Activated CD8-positive, alpha-beta memory T cell treated with anti-CD3 and anti-CD28 coated beads, Interleukin-2, amount 50 U/mL, for 48 hours (primary cell): Measurements from ENCODE around the gene TRNP1.

Experiments used
- DNase-seq: peaks from one replicate; pipeline ENCODE4 v3.0.0-alpha.2; 2020

TRNP1 gene

GRCh38 chr1:27031235-27032118 lies 38.0 kb downstream of the TRNP1 start:
- DNase-seq, result no peak

- no peak for DNase-seq
Observed at GRCh38 chr1:27032119-27032461, 38.6 kb downstream of the TRNP1 start.

- no peak for DNase-seq
Observed at GRCh38 chr1:27033043-27033746, 39.7 kb downstream of the TRNP1 start.

GRCh38 chr1:27035344-27035743 lies 41.9 kb downstream of the TRNP1 start:
- no peak for DNase-seq

- no peak for DNase-seq
Observed at GRCh38 chr1:27036718-27037117, 43.2 kb downstream of the TRNP1 start.

GRCh38 chr1:27037518-27037917 lies 44.0 kb downstream of the TRNP1 start:
- no peak for DNase-seq

- DNase-seq, result no peak
Observed at GRCh38 chr1:27038020-27038419, 44.5 kb downstream of the TRNP1 start.

- DNase-seq, result no peak
Observed at GRCh38 chr1:27042670-27043069, 49.2 kb downstream of the TRNP1 start.

- peak; percentile 100 for DNase-seq
Observed at GRCh38 chr1:27044613-27045151, 51.2 kb downstream of the TRNP1 start.

GRCh38 chr1:27045973-27046558 lies 52.6 kb downstream of the TRNP1 start:
- peak; percentile 86 for DNase-seq

GRCh38 chr1:27047914-27048313 lies 54.4 kb downstream of the TRNP1 start:
- no peak for DNase-seq

- no peak for DNase-seq
Observed at GRCh38 chr1:27049100-27049499, 55.6 kb downstream of the TRNP1 start.

- DNase-seq, result no peak
Observed at GRCh38 chr1:27049607-27050006, 56.1 kb downstream of the TRNP1 start.
